Occipital lobe (tissue), 2 donors: Measurements from ENCODE around the gene NIPAL4. TPM values are rescaled to one million over a fixed set of nuclear protein-coding genes. Genes with fewer than 3 reads are reported as not detected.
"Not testable (repeated sequence)": the region's sequence is repeated elsewhere in the genome, so short reads cannot be mapped to it uniquely, and the experiment has no call there.

Experiments used
- DNase-seq: peaks from one replicate; lab custom pipeline; 2025; lab: John Stamatoyannopoulos, UW
- total RNA-seq: library from RNA; depleted of rRNA; stranded (reverse); fragments of >200 nt; gene quantifications from one replicate; pipeline ENCODE4 v1.2.3, GENCODE V29; 2014

NIPAL4 gene
- total RNA-seq, 1 donor from 2014 or later = not detected

DNA sequence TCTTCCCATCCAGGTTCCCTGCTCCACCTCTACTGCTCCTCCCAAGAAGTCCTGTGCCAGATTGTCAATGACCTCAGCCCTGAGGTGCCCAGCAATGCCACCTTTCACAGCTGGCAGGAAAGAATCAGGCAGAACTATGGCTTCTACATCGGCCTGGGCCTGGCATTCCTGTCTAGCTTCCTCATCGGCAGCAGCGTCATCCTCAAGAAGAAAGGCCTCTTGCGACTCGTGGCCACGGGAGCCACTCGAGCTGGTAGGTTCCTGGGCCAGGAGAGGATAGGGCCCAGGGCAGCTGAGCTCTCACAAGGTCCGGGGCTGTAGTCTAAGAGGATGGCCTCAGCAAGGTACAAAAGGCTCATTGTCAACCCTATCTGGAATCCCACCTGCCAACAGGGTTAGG is 3.1 kb downstream of the NIPAL4 start:
- DNase-seq = no peak

GRCh38 chr5:157463621-157464518 is 3.9 kb downstream of the NIPAL4 start:
- no peak for DNase-seq

DNA sequence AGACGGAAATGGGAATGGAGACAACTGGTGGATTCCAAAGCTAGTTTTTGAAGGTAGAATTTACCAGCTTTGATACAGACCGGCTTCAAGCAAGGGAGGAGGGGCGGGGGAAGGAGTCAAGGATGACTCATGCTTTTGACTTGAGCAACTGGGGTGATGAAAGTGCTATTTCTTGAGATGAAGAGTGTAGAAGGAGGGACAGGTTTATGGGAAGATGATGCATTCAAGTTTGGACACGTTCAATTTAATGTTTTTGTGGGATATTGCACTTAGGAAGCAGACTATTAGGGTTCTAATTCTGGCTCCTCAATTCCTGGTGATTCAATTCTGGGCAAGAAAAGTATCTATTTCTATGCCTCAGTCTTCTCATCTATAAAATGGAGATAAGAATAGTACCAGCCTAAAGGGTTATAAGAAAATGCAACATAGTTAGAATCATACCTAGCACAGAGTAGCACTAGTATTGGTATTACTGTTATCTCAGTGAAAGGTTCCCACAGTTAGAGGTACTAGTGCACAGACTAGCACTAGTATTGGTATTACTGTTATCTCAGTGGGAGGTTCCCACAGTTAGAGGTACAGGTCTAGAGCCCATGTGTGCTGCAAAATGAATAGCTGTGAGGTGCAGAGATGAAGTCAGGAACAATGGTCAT is 4.6 kb downstream of the NIPAL4 start:
- no peak for DNase-seq

DNA sequence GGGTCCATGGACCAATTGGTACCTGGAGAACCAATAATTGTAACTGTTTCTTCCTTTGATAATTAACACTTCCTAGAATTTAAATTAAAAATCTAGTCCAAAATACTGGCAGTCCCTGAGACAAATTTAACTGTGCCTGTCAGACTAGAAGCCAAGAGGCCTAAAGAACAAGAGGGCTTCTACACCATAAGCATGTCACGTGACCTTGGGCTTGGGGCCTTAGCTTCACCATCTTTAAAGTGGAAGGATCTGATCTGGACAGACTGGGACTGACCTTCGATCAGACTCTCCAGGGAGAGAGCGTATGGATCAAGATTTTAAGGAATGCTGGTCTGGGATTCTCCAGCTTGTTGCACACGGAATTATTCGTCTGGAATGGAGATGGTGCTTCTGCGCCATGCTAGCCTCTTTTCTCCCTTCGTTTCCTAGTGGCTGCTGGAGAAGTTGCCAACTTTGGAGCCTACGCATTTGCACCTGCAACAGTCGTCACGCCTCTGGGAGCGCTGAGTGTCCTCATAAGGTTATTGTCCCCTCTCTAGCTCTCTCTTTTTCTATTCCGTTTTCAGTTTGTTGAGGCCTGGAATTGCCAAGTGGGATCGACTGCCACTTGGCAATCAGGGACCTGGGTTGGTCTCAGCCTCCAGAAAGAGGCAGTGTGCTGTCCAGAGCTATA is 8.4 kb downstream of the NIPAL4 start:
- DNase-seq = no peak

DNA sequence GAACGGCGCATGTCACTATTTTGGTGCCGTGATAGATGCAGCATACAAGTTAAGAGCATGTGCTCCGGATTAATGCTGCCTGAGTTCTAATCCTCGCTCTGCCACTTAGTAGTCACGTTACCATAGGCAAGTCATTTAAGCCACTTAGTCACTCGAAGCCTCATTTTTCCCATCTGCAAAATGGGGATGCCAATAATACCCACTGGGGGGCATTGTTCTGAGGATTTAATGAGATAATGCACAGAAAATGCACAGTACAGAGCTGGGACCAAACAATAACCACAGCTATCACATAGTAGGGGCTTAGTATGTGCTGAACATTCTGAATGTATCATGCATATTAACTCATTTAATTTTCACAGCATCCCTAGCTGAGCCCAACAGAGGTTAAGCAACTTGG is 9.1 kb downstream of the NIPAL4 start:
- no peak for DNase-seq

- no peak for DNase-seq
Measured at GRCh38 chr5:157469687-157470086, 9.7 kb downstream of the NIPAL4 start.

GRCh38 chr5:157470631-157471030 is 10.6 kb downstream of the NIPAL4 start:
- no peak for DNase-seq

GRCh38 chr5:157471709-157472108 is 11.7 kb downstream of the NIPAL4 start:
- no peak for DNase-seq

DNA sequence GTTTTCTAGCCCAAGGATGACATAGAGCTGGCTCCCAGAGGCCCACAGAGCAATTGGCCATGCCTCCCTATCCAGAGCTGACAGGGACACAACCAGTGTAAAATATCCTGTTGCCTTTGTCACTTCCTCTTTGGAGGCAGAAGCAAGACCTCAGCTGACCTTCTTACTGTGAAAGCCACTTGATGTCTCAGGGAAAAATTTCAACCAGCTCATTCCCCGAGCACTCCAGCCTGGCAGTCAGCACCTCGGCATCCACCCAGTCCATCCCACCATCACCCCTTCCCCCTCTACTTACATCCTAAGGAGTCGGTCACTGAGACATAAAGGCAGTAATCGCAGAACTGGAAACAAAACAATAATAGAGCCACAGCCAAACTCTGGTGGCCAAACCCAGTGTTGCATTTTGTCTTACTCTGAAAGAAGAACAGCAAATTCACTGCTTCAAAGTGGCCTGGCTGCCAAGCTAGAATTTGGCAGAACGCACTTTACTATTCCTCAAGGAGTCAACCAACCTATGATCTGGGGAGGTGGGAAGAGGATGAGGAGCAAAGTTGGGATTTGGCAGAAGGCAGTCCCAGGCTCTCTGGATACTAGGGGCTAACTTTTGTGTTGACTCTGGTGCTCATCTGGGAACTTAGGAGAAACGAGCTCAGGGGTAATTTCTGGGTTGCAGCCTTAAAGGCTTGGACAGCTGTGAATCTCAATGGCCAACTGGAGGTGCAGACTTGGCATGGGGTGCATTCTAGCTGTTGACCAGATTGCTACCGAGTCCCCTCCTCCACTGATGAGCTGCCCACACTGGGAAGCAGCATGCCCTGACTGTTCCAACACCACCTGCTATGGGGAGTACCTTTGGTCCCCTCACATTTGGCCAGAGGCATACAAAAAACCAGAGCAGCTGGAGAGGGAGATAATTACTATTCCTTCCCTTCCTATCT is 13.6 kb downstream of the NIPAL4 start:
- no peak for DNase-seq

- DNase-seq = no peak
Measured at GRCh38 chr5:157475432-157475831, 15.4 kb downstream of the NIPAL4 start.

GRCh38 chr5:157476702-157477408 is 16.8 kb downstream of the NIPAL4 start:
- no peak for DNase-seq

DNA sequence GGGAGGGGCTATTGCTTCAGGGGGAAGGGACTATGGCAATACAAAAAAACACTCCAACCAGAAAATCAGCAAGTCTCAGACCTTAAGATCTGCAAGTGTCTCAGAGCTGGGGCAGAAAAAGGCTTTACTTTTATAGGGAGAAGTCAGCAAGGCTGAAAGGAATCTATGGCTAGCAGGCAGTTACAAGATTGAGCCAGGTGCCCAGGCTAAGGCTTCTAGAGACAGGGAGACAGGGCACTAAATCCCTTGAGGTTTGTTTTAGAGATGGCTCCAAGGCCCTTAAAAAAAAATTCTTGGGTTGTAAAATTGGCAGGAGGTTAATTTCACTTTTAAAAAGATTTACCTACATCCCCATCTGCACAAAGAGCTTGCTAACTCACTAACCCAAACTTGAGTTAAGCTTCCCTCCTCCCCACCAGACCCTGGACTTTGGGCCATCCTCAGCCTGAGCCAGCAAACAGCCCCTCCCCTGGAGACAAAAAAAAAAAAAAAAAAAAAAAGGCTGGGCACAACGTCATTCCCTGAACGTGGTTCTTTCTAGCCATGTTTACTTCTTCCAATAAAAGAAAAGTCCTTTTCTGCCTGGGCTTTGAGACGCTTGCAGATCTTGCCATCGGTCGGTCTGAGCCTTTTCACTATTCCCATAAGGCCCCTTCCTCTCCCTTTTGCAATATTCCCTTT is 17.9 kb downstream of the NIPAL4 start:
- no peak for DNase-seq

- DNase-seq = no peak
Measured at GRCh38 chr5:157478726-157479125, 18.7 kb downstream of the NIPAL4 start.

DNA sequence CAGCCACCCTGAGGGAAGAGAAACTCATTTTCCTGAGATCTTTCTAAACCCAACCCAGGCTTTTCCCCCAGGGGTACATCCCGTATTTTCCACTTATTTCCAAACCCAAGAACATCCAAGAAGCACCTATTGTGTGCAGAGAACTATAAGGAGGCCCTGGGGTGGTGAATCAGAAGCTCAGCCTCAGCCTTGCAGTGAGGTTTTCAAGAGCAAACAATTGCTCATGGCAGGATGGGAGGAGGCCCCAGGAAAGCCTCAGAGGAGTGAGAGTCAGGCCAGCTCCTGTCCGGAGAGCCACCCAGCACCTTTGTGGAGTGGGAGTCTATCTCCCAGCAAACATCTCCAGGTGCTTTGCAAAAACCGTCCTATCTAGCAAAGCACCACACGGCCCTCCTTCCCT is 19.2 kb downstream of the NIPAL4 start:
- no peak for DNase-seq

DNA sequence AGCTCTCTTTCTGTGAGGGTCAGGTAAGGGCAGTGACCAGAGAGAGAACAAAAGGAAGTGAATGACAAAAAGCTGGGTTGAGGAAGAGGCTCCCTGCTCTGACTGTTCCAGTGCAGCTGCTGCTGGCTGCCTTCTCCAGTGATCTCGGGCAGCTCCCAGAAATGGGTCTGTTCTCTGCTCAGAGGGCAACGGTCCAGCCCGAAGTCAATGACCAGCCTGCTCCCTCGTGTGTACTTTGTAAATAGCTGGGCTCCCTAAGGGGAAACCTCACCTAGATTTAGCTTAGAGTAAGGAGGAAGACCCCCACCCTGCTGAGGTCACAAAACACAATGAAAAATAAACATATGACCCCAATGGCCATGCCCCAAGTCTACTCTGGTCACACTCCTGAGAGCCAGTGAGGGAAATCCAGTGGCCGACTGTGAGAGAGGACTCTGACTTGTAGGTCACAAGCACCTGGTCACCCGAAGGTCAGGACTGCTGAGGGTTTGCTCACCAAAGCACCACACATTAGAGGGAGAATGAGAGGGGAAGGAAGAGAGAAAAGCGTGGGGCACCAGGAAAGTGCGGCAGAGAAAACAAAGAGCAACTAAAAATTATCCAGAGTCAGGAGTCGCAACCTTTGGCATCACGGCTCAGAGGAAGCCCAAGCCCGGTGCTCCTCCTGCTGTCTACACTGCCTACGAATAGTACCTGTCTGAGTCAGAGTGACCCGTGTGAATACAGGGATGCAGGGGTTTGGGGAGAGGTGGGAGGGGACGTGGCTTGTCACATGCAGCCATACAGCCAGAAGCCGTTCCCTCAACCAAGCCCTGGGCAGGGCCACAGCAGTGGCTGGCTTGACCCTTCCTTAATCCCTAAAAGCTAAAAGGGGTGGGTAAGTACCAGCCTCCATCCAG is 19.8 kb downstream of the NIPAL4 start:
- no peak for DNase-seq

DNA sequence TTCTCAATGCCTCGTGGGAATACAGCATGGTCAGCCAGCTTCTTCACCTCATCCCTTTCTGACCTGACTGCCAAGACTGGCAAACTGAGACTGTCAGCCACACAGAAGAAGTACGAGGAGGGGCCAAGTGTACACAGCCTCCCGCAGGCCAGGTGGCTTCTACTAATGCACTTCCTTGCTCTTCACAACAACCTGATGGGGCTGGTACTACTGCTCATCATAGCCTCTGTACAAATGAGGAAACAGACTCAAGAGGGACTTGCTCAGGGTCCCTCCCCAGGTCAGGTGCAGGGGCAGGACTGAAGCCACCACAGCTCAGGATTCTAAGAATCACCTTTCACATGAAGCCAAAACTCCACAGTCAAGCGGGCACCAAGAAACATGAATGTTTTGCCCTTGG is 21.3 kb downstream of the NIPAL4 start:
- DNase-seq = no peak

- DNase-seq = no peak
Measured at GRCh38 chr5:157481666-157482065, 21.7 kb downstream of the NIPAL4 start.

DNA sequence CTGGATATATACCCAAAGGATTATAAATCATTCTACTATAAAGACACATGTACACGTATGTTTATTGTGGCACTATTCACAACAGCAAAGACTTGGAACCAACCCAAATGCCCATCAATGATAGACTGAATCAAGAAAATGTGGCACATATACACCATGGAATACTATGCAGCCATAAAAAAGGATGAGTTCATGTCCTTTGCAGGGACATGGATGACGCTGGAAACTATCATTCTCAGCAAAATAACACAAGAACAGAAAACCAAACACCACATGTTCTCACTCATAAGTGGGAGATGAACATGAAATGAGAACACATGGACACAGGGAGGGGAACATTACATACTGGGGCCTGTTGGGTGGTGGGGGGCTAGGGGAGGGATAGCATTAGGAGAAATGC is 22.7 kb downstream of the NIPAL4 start:
- not testable (repeated sequence) for DNase-seq

GRCh38 chr5:157484768-157485167 is 24.8 kb downstream of the NIPAL4 start:
- no peak for DNase-seq
